Measurements from ENCODE around the gene IRGC. TPM values are rescaled to one million over a fixed set of nuclear protein-coding genes. Genes with fewer than 3 reads are reported as not detected.

IRGC gene
- total and polyA plus RNA-seq, 2 of the 13 experiments (the other 11 are each of a cell fraction or from before 2014, with no cell fraction given) = not detected

- TF ChIP-seq POLR2A (IDR thresholded peaks at IDR 0.05; ENCODE audit: insufficient read depth in 1 of 2, low read depth in 2 of 2, low read length in 2 of 2) (peak; percentile 90 to 94), TAF1 (CRISPR knock-in tag; IDR thresholded peaks at IDR 0.05) (peak; percentile 87), FIP1L1 (IDR thresholded peaks at IDR 0.05; ENCODE audit: borderline replicate concordance, insufficient read depth, low read depth, low read length) (0 out of 2 replicates have a peak, but pooled peaks have one; percentile 29), ZNF501 (CRISPR knock-in tag; IDR thresholded peaks at IDR 0.05) (peak; percentile 68), GABPB1 (CRISPR knock-in tag; IDR thresholded peaks at IDR 0.05) (peak; percentile 75), YEATS4 (CRISPR knock-in tag; IDR thresholded peaks at IDR 0.05; ENCODE audit: borderline replicate concordance) (peak; percentile 93), ZNF33B (CRISPR knock-in tag; IDR thresholded peaks at IDR 0.05) (no peak), KLF11 (CRISPR knock-in tag; IDR thresholded peaks at IDR 0.05) (0 out of 2 replicates have a peak, but pooled peaks have one; percentile 30), SAFB2 (CRISPR knock-in tag; IDR thresholded peaks at IDR 0.05; ENCODE audit: borderline replicate concordance, low read depth) (0 out of 2 replicates have a peak, but pooled peaks have one; percentile 20), ZHX1 (CRISPR knock-in tag; IDR thresholded peaks at IDR 0.05; ENCODE audit: low read depth) (0 out of 2 replicates have a peak, but pooled peaks have one; percentile 42), GLI4 (CRISPR knock-in tag; IDR thresholded peaks at IDR 0.05; ENCODE audit: borderline replicate concordance) (peak; percentile 58; the same call in 1 of the 2 replicates), ZFP91 (CRISPR knock-in tag; IDR thresholded peaks at IDR 0.05; ENCODE audit: borderline replicate concordance) (peak; percentile 82; the same call in 1 of the 2 replicates), MIXL1 (CRISPR knock-in tag; IDR thresholded peaks at IDR 0.05) (peak; percentile 12), MEIS1 (CRISPR knock-in tag; IDR thresholded peaks at IDR 0.05; ENCODE audit: borderline replicate concordance) (no peak), ZBTB14 (CRISPR knock-in tag; IDR thresholded peaks at IDR 0.05) (peak; percentile 84), ARID4A (CRISPR knock-in tag; IDR thresholded peaks at IDR 0.05; ENCODE audit: borderline replicate concordance) (peak; percentile 85), NR2F1 (CRISPR knock-in tag; IDR thresholded peaks at IDR 0.05) (0 out of 4 replicates have a peak, but pooled peaks of 1 of the 2 experiments have one; percentile 4), NRL (CRISPR knock-in tag; IDR thresholded peaks at IDR 0.05; ENCODE audit: borderline replicate concordance) (peak; percentile 8)
These were observed 38.8 kb downstream of the IRGC start, which contains the start of gene SMG9 (continued) for GRCh38 chr19:43754503-43755255.

Data from HepG2 (cell line).